ENCODE data around the gene DDX59. TPM values are rescaled to one million over a fixed set of nuclear protein-coding genes. Genes with fewer than 3 reads are reported as not detected.

DDX59 gene
- total RNA-seq, 1 donor from 2014 or later = 19.0 TPM

DNA sequence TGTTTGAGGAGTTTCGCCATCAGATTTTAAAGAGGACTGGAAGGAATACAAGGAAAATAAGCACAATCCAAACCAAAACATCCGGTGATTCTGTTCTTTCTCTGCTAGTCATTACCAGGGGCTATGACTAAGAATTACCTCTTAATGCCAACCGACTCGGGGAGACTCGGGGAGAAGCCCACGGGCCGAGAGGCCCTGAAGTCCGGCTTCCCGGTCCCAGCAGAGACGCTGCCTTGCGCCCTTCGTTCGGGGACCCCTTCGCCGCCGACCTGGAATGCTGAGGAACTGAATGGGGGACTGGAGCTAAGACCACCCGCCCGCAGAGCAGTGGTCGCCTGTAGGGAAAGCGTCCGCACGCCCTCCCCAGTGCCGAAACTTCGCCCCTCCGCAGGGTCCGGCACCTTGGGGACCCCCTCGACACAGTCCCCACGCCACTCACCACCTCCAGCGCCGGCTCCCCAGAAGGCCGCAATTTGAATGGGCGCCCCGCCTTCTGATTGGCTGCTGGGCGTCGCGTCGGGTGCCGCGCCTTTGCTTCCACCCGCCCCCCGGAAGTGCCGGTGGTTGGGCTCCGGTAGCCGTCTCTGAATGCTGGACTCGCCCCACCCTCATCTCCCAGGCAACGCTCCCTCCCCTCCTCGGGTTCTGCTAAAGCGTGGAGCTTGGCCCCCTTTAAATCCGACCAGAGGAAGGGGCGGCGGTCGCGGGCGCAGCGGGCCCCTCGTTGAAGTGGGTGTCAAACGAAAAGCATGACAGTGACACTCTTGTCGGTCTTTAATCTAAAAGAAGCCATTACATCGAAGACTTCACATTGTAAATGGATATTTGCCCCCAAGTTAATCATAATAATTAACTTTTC lies 49.2 kb downstream of the DDX59 start, which contains the start of gene KIF14:
Gene KIF14 (minus strand): TSS at position 479 of the 859 bp plus-strand sequence. CDS start 2,028 bp downstream, outside the sequence.
- H3K4me1 Mint-ChIP-seq (ENCODE audit: unreplicated experiment) = peaks cover 22% of the 10 kb centered on the region
- H3K36me3 Mint-ChIP-seq = peaks cover 11% of the 10 kb centered on the region
- peak; percentile 93 for DNase-seq (ENCODE audit: extremely low spot score, unreplicated experiment)
- peak within 1 kb of the TSS; percentile 95 for H3K27ac Mint-ChIP-seq
- TF ChIP-seq, protein P1, sequence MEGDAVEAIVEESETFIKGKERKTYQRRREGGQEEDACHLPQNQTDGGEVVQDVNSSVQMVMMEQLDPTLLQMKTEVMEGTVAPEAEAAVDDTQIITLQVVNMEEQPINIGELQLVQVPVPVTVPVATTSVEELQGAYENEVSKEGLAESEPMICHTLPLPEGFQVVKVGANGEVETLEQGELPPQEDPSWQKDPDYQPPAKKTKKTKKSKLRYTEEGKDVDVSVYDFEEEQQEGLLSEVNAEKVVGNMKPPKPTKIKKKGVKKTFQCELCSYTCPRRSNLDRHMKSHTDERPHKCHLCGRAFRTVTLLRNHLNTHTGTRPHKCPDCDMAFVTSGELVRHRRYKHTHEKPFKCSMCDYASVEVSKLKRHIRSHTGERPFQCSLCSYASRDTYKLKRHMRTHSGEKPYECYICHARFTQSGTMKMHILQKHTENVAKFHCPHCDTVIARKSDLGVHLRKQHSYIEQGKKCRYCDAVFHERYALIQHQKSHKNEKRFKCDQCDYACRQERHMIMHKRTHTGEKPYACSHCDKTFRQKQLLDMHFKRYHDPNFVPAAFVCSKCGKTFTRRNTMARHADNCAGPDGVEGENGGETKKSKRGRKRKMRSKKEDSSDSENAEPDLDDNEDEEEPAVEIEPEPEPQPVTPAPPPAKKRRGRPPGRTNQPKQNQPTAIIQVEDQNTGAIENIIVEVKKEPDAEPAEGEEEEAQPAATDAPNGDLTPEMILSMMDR (conservative IDR thresholded peaks at IDR 0.05) = no peak
- peak within 1 kb of the TSS; percentile 96 for H3K4me3 Mint-ChIP-seq
- no peaks in the 10 kb centered on the region for H3K9me3 Mint-ChIP-seq
- no peaks in the 10 kb centered on the region for H3K27me3 Mint-ChIP-seq

DNA sequence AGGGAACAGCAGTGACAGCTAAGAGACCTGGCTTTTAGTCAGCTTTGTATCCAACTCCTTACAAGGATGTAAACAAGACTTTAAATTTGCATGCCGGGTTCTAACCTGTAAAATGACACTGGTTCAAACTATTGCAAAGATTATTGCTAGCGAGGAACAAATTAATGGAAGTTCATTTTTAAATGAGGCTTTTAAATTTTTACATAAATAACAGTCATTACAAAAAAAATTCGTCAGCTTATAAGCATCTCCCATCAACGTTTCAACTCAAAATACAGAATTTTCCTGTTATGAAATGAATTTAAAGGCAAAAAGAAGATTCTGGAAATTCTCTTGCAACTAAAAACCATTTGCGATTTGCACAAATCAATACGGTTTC lies 49.8 kb downstream of the DDX59 start:
- H3K27ac Mint-ChIP-seq = peak overlapping the region; percentile 95

DNA sequence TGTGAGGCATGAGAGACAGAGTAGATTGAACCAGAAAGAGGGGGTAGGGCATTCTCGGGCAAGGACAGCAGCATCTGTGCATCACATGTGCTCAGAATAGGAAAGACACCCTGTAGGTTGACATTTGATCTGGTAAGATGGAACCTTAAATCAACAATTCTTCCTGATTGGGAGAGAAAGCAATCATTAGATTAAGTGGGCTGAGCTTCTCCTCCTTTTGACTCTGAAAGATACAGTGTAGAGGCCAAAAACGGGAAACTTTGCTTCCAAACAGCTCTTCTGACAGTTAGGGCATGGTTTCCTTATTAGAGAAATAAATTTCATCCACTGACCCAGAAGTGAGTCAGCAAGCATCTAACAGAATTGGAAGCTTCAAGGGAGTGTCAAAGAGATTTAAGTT lies 58.9 kb downstream of the DDX59 start:
- Mint-ChIP-seq H3K4me3 (no peak overlapping the region), H3K36me3 (peaks cover 22% of the 10 kb centered on the region), H3K4me1 (ENCODE audit: unreplicated experiment) (peaks cover 6% of the 10 kb centered on the region), H3K27me3 (no peaks in the 10 kb centered on the region), H3K27ac (no peak overlapping the region), H3K9me3 (no peaks in the 10 kb centered on the region)
- no peak for DNase-seq (ENCODE audit: extremely low spot score, unreplicated experiment)
- TF ChIP-seq, protein P1 (conservative IDR thresholded peaks at IDR 0.05) = no peak

More for the DNA sequence above, 49.8 kb downstream of the DDX59 start:
- Mint-ChIP-seq H3K9me3 (no peaks in the 10 kb centered on the region), H3K27me3 (no peaks in the 10 kb centered on the region), H3K36me3 (peaks cover 11% of the 10 kb centered on the region), H3K4me3 (peak overlapping the region; percentile 96), H3K4me1 (ENCODE audit: unreplicated experiment) (peaks cover 22% of the 10 kb centered on the region)
- TF ChIP-seq, protein P1 (conservative IDR thresholded peaks at IDR 0.05) = no peak
- DNase-seq (ENCODE audit: extremely low spot score, unreplicated experiment) = no peak

DNA sequence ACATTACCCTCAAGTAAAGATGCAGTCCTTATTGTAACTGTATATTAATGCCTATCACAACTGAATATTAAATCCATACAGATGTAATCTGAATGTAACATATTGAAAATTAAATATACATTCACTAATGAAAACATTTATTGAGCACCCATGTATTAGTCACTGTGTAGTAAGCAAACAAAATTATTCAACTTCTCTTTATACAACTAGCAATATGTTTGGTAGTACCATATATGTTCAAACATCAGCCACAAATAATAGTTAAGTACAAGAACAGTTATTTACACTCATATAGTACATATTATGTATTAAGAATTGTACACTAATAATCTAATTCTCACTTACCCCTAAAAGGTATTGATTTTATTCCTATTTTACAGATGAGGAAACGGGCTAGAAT lies 67.1 kb downstream of the DDX59 start:
- Mint-ChIP-seq H3K27me3 (no peaks in the 10 kb centered on the region), H3K4me1 (ENCODE audit: unreplicated experiment) (no peaks in the 10 kb centered on the region), H3K4me3 (no peak overlapping the region), H3K27ac (no peak overlapping the region), H3K9me3 (no peaks in the 10 kb centered on the region), H3K36me3 (peaks cover 22% of the 10 kb centered on the region)
- TF ChIP-seq, protein P1 (conservative IDR thresholded peaks at IDR 0.05) = no peak
- DNase-seq (ENCODE audit: extremely low spot score, unreplicated experiment) = no peak

Other genes starting within 250 kb of the DDX59 start
- 3.8 and 12.8 TPM in 2 replicates for gene KIF14, start 49.2 kb downstream of the DDX59 start, total RNA-seq (ENCODE audit: low replicate concordance)
- 27.4 and 28.5 TPM in 2 replicates for gene CAMSAP2, start 69.0 kb upstream of the DDX59 start, total RNA-seq (ENCODE audit: low replicate concordance)
- not detected in 2 replicates for gene GPR25, start 203.1 kb upstream of the DDX59 start, total RNA-seq (ENCODE audit: low replicate concordance)
- 37.6 and 38.4 TPM in 2 replicates for gene INAVA, start 225.0 kb upstream of the DDX59 start, total RNA-seq (ENCODE audit: low replicate concordance)

All from type B pancreatic cell (in vitro differentiated cells).